ENCODE data around the gene NFATC2IP. TPM values are rescaled to one million over a fixed set of nuclear protein-coding genes. Genes with fewer than 3 reads are reported as not detected.

The NFATC2IP gene
- total and polyA plus RNA-seq, 2 of the 13 experiments (the other 11 are each of a cell fraction or from before 2014, with no cell fraction given) = 32.1 to 48.5 TPM

- TF ChIP-seq, protein P1, sequence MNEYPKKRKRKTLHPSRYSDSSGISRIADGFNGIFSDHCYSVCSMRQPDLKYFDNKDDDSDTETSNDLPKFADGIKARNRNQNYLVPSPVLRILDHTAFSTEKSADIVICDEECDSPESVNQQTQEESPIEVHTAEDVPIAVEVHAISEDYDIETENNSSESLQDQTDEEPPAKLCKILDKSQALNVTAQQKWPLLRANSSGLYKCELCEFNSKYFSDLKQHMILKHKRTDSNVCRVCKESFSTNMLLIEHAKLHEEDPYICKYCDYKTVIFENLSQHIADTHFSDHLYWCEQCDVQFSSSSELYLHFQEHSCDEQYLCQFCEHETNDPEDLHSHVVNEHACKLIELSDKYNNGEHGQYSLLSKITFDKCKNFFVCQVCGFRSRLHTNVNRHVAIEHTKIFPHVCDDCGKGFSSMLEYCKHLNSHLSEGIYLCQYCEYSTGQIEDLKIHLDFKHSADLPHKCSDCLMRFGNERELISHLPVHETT (CRISPR knock-in tag; conservative IDR thresholded peaks at IDR 0.05) = 0 out of 2 replicates have a peak, but pooled peaks have one; percentile 51
- TF ChIP-seq ZBTB21 (CRISPR knock-in tag; IDR thresholded peaks at IDR 0.05) = no peak
Measured at GRCh38 chr16:28950648-28951409, at the start of gene NFATC2IP (continued).

GRCh38 chr16:28901862-28902261 lies 48.9 kb upstream of the NFATC2IP start:
- DNase-seq (ENCODE audit: low spot score) (no peak), ATAC-seq (peak; percentile 5; the same call in 1 of the 3 replicates), FAIRE-seq (no peak)
- Histone ChIP-seq H2AFZ (ENCODE audit: low read length) (no peak overlapping the region), H3K4me1 (ENCODE audit: insufficient read depth, low read length) (no peaks in the 10 kb centered on the region), H4K20me1 (ENCODE audit: insufficient read depth, low read length) (no peaks in the 10 kb centered on the region), H3K9ac (ENCODE audit: insufficient read depth, low read depth, low read length) (no peak overlapping the region), H3K4me2 (ENCODE audit: low read depth, low read length) (no peak overlapping the region), H3K9me3 (ENCODE audit: low read length) (no peaks in the 10 kb centered on the region), H3K27me3 (ENCODE audit: control insufficient read depth in 1 of 2, insufficient read depth in 2 of 2, low read length in 2 of 2) (no peaks in the 10 kb centered on the region), H3K79me2 (ENCODE audit: insufficient read depth, low read length) (no peaks in the 10 kb centered on the region), H3K4me3 (replicated peaks in 1 of 3; ENCODE audit: insufficient read depth in 1 of 3, low read depth in 2 of 3, low read length in 3 of 3) (no peak overlapping the region), H3K27ac (ENCODE audit: extremely low read length, insufficient read depth, low read length) (no peak overlapping the region), H3K36me3 (replicated peaks in 1 of 2; ENCODE audit: control insufficient read depth in 1 of 2, insufficient read depth in 2 of 2, low read length in 2 of 2) (peaks cover 12 to 15% of the 10 kb centered on the region in 2 experiments)
- ChIA-PET CTCF (ENCODE audit: low intra/inter-chr PET ratio, low total read pairs) (no interaction called here), POLR2A (interaction anchor here (1.4 kb wide), 1 partner anchor 21 kb away, joined by 3 read pairs; no protein-coding TSS in a partner anchor)
- intact Hi-C loops (cut with micrococcal nuclease; ENCODE audit: unreplicated experiment) = no loop called here
- BruUV-seq (replicated peaks) = no TSS peak
- WGBS (ENCODE audit: low lambda C conversion rate) = 97% methylated on average over 10 of the region's 15 CpGs
- in situ Hi-C loops (cut with HindIII; ENCODE audit: extremely low pct_ligation_motif_present, low pct_unique_long_range_greater_than_20kb) = no loop called here
- no peak for TF ChIP-seq ZNF512B (CRISPR knock-in tag; IDR thresholded peaks at IDR 0.05; ENCODE audit: borderline replicate concordance)
- TF ChIP-seq SMAD9 (CRISPR knock-in tag; IDR thresholded peaks at IDR 0.05) = no peak
- TF ChIP-seq ARNTL (CRISPR knock-in tag; IDR thresholded peaks at IDR 0.05) = no peak
- TF ChIP-seq, protein P2, sequence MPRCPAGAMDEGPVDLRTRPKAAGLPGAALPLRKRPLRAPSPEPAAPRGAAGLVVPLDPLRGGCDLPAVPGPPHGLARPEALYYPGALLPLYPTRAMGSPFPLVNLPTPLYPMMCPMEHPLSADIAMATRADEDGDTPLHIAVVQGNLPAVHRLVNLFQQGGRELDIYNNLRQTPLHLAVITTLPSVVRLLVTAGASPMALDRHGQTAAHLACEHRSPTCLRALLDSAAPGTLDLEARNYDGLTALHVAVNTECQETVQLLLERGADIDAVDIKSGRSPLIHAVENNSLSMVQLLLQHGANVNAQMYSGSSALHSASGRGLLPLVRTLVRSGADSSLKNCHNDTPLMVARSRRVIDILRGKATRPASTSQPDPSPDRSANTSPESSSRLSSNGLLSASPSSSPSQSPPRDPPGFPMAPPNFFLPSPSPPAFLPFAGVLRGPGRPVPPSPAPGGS (CRISPR knock-in tag; IDR thresholded peaks at IDR 0.05) = no peak
- TF ChIP-seq, protein P3, sequence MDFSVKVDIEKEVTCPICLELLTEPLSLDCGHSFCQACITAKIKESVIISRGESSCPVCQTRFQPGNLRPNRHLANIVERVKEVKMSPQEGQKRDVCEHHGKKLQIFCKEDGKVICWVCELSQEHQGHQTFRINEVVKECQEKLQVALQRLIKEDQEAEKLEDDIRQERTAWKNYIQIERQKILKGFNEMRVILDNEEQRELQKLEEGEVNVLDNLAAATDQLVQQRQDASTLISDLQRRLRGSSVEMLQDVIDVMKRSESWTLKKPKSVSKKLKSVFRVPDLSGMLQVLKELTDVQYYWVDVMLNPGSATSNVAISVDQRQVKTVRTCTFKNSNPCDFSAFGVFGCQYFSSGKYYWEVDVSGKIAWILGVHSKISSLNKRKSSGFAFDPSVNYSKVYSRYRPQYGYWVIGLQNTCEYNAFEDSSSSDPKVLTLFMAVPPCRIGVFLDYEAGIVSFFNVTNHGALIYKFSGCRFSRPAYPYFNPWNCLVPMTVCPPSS (IDR thresholded peaks at IDR 0.05) = no peak
- no peak for TF ChIP-seq ETV5 (CRISPR knock-in tag; IDR thresholded peaks at IDR 0.05; ENCODE audit: borderline replicate concordance)

All from HepG2 (cell line).